C4-2B (cell line): ENCODE data around the gene KRT33A.

Source experiments
- H3K27ac ChIP-seq: fragments of 450-650 bp; 2 replicates; pipeline ENCODE4 v1.5.1; 2017
- CTCF ChIP-seq: fragments of 450-650 bp; conservative IDR thresholded peaks from 2 replicates; pipeline ENCODE4 v1.5.1; 2017; ENCODE audit warnings: mild to moderate bottlenecking
- ZFX ChIP-seq: fragments of 450-650 bp; IDR thresholded peaks from 2 replicates; pipeline ENCODE4 v1.6.1; 2017

KRT33A gene

DNA sequence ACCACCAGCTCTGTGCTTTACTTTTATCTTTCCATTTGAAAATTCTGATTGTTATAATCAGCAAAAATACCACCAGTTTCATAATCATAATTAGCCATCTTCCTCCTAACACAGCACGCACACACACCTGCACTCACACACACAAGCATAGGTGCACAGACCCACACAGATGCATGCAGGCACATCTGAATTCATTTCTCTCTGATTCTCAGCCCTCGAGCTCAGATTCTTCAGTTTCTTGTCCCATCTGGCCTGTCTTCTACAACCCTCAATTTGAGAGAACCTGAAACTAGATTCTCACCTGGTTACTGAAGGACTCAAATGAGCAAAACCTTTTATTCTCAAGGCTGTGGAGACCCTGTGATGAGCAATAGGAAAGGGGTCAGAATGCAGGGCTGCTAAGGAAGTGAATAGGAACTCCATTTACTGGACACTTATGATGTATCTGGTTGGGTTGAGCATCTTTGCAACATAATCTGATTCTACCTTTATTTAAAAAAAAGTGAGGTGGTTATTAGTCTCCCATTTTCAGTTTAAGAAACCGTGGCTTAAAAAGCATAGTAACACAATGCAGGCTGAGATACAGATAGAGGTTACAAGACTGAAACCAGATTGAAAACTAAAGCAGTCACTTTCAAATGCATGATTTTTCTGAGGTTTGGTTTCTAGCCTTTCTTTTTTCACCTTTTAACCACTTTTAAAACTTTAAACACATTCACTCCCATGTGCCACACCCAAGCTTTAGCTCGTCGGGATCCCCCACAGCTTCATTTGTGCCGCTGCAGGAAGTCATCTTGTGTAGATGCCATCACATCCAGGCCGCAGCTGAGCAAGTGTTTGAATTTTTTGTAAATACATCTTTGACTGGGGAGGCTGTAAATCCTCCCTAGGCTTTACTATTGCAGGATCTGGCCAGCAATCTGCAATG is 9.4 kb downstream of the KRT33A start:
- no peak for TF ChIP-seq ZFX
- TF ChIP-seq CTCF: no peak
- H3K27ac ChIP-seq: no peak overlapping the region

- TF ChIP-seq ZFX (no peak), CTCF (no peak)
- H3K27ac ChIP-seq: no peak overlapping the region
Observed at GRCh38 chr17:41340494-41340893, 10.1 kb downstream of the KRT33A start.

- no peak overlapping the region for H3K27ac ChIP-seq
- TF ChIP-seq ZFX: no peak
- no peak for TF ChIP-seq CTCF
Observed at GRCh38 chr17:41339571-41340172, 11.0 kb downstream of the KRT33A start.

DNA sequence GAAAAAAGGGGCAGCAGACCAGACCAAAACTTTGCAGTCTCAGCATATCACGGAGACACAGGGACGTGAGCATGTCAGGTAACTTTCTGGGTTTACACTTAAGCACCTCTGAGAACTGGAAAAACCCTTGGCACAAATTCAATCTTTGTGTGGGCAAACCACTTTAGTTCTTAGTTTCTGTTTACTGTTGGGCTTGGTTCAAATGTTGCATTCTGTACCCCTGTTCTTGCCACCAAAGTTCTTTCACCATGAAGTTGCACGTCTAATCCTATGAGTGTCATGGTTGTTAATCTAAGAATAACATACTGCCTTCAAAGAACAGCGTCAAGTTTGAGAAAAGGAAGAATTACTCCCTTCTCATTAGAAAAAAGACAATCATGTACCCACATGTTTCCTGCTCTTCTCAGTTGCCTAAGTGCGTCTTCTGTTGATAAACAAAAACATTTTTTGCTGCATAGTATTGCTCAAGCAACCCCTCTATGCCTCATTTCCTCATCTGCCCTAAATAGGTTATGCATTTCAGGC is 11.6 kb downstream of the KRT33A start:
- no peak overlapping the region for H3K27ac ChIP-seq
- TF ChIP-seq ZFX: no peak
- no peak for TF ChIP-seq CTCF

DNA sequence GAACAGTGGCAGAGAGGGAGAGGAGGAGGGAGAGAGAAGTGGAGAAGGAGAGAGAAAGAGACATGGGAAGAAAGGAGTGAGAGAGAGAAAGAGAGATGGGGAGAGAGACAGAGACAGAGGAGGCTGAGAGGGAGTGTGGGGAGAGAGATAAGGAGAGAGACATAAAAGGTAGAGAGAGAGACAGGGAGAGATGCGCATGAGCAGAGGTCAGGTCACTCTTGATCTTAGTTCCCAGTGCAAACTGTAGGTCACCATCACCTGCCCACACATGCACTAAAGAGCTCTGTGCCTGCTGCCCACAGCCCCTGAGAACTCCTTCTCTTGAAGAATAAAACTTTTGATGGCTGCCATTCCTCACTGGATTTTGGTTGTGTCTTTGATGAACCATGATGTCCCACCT is 14.9 kb downstream of the KRT33A start:
- TF ChIP-seq CTCF (no peak), ZFX (no peak)
- no peak overlapping the region for H3K27ac ChIP-seq

DNA sequence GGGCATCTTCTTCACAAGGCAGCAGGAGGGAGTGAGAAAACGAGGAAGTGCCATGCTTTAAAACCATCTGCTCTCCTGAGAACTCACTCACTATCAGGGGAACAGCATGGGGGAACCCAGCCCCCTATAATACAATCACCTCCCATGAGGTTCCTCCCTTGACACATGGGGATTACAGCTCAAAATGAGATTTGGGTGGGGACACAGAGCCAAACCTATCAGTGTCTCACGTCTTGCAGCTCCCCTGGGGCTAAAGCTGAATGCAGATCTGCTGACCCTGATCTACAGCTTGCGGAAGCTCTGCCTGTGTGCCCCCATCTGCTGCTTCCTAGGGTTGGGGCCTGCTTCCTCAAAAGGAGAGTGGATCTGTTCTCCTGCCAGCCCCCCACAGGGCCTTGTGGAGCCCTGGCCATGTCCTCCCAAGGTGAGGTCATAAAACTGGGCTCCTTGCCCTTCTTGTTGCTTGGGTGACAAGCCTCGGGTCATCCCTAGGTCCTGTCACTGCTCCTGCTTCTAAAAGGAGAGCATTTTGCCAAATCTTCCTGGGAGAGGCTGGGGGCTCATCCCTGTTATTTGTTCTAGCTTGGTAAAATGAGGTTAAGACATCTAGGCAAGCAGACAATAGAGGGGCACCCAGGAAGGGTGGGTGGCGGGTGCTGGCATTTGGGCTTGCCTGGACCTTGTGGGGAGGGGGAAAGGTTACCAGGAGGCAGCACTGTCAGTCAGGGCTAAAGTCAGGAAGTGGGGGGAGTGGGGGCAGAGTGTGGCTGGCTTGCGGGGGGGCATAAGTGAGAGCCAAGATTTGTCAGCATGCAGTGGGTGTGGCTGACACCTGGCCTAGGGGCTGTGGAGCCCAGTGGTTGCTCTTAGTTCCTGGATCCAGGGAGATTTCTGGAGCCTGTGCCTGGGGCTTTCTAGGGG is 16.0 kb downstream of the KRT33A start:
- no peak for TF ChIP-seq ZFX
- no peak for TF ChIP-seq CTCF
- H3K27ac ChIP-seq: no peak overlapping the region

DNA sequence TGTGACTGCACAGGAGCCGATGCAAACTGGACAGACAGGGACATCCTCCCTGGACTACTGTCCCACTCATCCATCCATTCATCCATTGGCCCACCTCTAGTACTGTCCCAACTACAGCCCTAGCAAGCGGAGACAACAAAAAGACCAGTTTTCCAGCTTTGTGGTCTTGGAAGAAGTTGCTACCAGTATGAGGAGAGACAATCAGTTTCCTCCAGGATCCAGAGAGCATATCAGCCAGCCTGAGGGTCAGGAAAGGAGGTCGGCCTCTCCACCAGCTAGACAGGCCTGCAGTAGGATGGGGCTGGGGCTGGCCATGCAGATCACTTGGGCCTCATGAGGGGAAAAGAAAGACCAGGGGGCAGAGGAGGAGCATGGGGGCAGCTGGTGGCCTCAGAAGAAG is 16.8 kb downstream of the KRT33A start:
- TF ChIP-seq CTCF: no peak
- TF ChIP-seq ZFX: no peak
- H3K27ac ChIP-seq: no peak overlapping the region
